A549 (cell line): ENCODE data around the gene TRABD2B.

Source experiments
- CEBPB ChIP-seq, 2 experiments: fragments of >200 bp in 1 of 2; sonication (Bioruptor Twin) in 1 of 2; formaldehyde crosslinking in 1 of 2; IDR thresholded peaks; 2 replicates each; pipeline ENCODE4 v1.6.1; 2012 to 2016
- ESRRA ChIP-seq: fragments of 150-350 bp; IDR thresholded peaks from 2 replicates; pipeline ENCODE4 v1.6.1; 2014; ENCODE audit warnings: mild to moderate bottlenecking, low read length, borderline replicate concordance
- FOSL2 ChIP-seq, 2 experiments: fragments of 450-650 bp in 1 of 2; fragments of >200 bp in 1 of 2; sonication (Bioruptor Twin) in 1 of 2; formaldehyde crosslinking; IDR thresholded peaks; 2 replicates each; pipeline versions ENCODE4 v1.5.0 to v1.6.1; 2016 to 2020; ENCODE audit warnings: mild to moderate bottlenecking in 1 of 2, moderate library complexity in 1 of 2
- HOXB13 ChIP-seq: fragments of 250-450 bp; sonication (Bioruptor Pico); IDR thresholded peaks from 2 replicates; pipeline ENCODE4 v1.5.0; 2020; ENCODE audit warnings: low read depth, mild to moderate bottlenecking, moderate library complexity
- MAFK ChIP-seq: fragments of 450-650 bp; IDR thresholded peaks from 2 replicates; pipeline ENCODE4 v1.6.1; 2014; ENCODE audit not compliant: partially characterized antibody
- PHF8 ChIP-seq: fragments of 200-600 bp; sonication (generic); IDR thresholded peaks from 2 replicates; pipeline ENCODE4 v1.6.1; 2016; ENCODE audit warnings: low read depth, mild to moderate bottlenecking, antibody characterized with exemption, moderate library complexity, borderline replicate concordance
- POLR2A ChIP-seq: IDR thresholded peaks from 2 replicates; pipeline ENCODE4 v1.6.1; 2012; ENCODE audit warnings: mild to moderate bottlenecking, low read length
- TP53 ChIP-seq: fragments of 250-450 bp; sonication (Bioruptor Pico); IDR thresholded peaks from 2 replicates; pipeline ENCODE4 v1.5.0; 2021; ENCODE audit warnings: mild to moderate bottlenecking, moderate library complexity
- ZC3H11A ChIP-seq: fragments of 450-650 bp; IDR thresholded peaks from 2 replicates; pipeline ENCODE4 v1.6.1; 2014; ENCODE audit warnings: antibody characterized with exemption, mild to moderate bottlenecking
- ZFP36 ChIP-seq: fragments of 450-650 bp; IDR thresholded peaks from 2 replicates; pipeline ENCODE4 v1.6.1; 2014; ENCODE audit warnings: borderline replicate concordance; ENCODE audit not compliant: partially characterized antibody
- TF ChIP-seq, protein P1 (sequence below): fragments of 200-600 bp; sonication (generic); IDR thresholded peaks from 2 replicates; pipeline ENCODE4 v1.6.1; 2016; ENCODE audit warnings: antibody characterized with exemption, mild to moderate bottlenecking, moderate library complexity
- TF ChIP-seq, protein P2 (sequence below): fragments of >200 bp; sonication (Bioruptor Twin); formaldehyde crosslinking; IDR thresholded peaks from 3 replicates; pipeline ENCODE4 v1.5.1; 2016

- TF ChIP-seq, protein P1, sequence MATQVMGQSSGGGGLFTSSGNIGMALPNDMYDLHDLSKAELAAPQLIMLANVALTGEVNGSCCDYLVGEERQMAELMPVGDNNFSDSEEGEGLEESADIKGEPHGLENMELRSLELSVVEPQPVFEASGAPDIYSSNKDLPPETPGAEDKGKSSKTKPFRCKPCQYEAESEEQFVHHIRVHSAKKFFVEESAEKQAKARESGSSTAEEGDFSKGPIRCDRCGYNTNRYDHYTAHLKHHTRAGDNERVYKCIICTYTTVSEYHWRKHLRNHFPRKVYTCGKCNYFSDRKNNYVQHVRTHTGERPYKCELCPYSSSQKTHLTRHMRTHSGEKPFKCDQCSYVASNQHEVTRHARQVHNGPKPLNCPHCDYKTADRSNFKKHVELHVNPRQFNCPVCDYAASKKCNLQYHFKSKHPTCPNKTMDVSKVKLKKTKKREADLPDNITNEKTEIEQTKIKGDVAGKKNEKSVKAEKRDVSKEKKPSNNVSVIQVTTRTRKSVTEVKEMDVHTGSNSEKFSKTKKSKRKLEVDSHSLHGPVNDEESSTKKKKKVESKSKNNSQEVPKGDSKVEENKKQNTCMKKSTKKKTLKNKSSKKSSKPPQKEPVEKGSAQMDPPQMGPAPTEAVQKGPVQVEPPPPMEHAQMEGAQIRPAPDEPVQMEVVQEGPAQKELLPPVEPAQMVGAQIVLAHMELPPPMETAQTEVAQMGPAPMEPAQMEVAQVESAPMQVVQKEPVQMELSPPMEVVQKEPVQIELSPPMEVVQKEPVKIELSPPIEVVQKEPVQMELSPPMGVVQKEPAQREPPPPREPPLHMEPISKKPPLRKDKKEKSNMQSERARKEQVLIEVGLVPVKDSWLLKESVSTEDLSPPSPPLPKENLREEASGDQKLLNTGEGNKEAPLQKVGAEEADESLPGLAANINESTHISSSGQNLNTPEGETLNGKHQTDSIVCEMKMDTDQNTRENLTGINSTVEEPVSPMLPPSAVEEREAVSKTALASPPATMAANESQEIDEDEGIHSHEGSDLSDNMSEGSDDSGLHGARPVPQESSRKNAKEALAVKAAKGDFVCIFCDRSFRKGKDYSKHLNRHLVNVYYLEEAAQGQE: no peak
- TF ChIP-seq, protein P2, sequence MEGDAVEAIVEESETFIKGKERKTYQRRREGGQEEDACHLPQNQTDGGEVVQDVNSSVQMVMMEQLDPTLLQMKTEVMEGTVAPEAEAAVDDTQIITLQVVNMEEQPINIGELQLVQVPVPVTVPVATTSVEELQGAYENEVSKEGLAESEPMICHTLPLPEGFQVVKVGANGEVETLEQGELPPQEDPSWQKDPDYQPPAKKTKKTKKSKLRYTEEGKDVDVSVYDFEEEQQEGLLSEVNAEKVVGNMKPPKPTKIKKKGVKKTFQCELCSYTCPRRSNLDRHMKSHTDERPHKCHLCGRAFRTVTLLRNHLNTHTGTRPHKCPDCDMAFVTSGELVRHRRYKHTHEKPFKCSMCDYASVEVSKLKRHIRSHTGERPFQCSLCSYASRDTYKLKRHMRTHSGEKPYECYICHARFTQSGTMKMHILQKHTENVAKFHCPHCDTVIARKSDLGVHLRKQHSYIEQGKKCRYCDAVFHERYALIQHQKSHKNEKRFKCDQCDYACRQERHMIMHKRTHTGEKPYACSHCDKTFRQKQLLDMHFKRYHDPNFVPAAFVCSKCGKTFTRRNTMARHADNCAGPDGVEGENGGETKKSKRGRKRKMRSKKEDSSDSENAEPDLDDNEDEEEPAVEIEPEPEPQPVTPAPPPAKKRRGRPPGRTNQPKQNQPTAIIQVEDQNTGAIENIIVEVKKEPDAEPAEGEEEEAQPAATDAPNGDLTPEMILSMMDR: no peak
- TF ChIP-seq TP53 (CRISPR knock-in tag): no peak
- TF ChIP-seq CEBPB (IDR thresholded peaks at IDR 0.05): no peak
- TF ChIP-seq PHF8: no peak
- TF ChIP-seq POLR2A: no peak
- no peak for TF ChIP-seq HOXB13 (CRISPR knock-in tag)
- no peak for TF ChIP-seq ZC3H11A
- TF ChIP-seq ZFP36: no peak
- no peak for TF ChIP-seq ESRRA
- no peak for TF ChIP-seq FOSL2 (IDR thresholded peaks at IDR 0.05)
- no peak for TF ChIP-seq FOSL2 (CRISPR knock-in tag; IDR thresholded peaks at IDR 0.05)
- no peak for TF ChIP-seq MAFK
Observed at GRCh38 chr1:47993416-47993740, 3.8 kb downstream of the TRABD2B start.
